ENCODE measurements around the gene LATS2.

Gene LATS2

GRCh38 chr13:20981370-20982095 is 79.9 kb downstream of the LATS2 start:
- H3K4me3 ChIP-seq (ENCODE audit: low read depth, low read length) = no peak overlapping the region
- no peak for DNase-seq (ENCODE audit: low read depth)
- TF ChIP-seq, protein P1, sequence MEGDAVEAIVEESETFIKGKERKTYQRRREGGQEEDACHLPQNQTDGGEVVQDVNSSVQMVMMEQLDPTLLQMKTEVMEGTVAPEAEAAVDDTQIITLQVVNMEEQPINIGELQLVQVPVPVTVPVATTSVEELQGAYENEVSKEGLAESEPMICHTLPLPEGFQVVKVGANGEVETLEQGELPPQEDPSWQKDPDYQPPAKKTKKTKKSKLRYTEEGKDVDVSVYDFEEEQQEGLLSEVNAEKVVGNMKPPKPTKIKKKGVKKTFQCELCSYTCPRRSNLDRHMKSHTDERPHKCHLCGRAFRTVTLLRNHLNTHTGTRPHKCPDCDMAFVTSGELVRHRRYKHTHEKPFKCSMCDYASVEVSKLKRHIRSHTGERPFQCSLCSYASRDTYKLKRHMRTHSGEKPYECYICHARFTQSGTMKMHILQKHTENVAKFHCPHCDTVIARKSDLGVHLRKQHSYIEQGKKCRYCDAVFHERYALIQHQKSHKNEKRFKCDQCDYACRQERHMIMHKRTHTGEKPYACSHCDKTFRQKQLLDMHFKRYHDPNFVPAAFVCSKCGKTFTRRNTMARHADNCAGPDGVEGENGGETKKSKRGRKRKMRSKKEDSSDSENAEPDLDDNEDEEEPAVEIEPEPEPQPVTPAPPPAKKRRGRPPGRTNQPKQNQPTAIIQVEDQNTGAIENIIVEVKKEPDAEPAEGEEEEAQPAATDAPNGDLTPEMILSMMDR (IDR thresholded peaks at IDR 0.05; ENCODE audit: control insufficient read depth, extremely low read depth, insufficient read depth) = no peak

DNA sequence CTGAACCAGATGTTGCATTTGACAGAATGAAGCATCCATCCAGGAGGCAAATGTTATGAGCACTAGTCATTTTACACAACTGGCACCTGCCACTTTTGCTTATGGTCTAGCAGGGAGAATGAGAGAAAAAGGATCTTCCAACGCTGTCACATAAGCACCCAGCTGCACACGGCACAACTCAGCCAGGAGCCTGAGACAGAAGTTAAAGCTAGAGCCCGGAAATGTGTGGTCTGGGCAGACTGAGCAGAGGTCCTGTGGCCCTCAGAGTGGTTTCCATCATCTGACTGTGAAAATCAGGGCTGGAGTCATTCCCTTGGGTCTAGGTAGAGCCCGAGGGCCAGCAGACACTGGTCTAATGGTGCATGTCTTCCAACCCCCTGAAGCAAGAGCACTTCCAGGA is 80.5 kb downstream of the LATS2 start:
- no peak overlapping the region for H3K4me3 ChIP-seq (ENCODE audit: low read depth, low read length)
- no peak for DNase-seq (ENCODE audit: low read depth)
- TF ChIP-seq, protein P1 (IDR thresholded peaks at IDR 0.05; ENCODE audit: control insufficient read depth, extremely low read depth, insufficient read depth) = no peak

DNA sequence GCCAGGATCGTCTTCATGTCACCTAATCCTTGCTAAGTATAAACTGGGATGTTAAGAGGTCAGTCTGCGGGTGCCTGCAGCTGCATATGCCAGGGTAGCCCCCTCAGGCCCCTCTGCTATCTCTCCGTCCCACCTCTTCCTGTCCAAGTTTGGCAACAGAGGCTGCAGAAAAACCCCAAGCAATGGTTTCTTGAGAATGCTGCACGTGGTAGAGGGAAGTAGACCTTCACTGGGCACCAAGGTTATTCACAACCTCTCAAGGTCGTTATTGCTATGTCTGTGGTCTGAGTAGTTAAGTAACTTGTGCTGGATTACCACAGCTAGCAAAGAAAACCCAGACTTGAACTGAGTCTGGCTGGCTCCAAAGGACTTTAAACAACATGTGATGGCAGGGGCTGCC is 81.0 kb downstream of the LATS2 start:
- TF ChIP-seq, protein P1 (IDR thresholded peaks at IDR 0.05; ENCODE audit: control insufficient read depth, extremely low read depth, insufficient read depth) = no peak
- no peak overlapping the region for H3K4me3 ChIP-seq (ENCODE audit: low read depth, low read length)
- no peak for DNase-seq (ENCODE audit: low read depth)

DNA sequence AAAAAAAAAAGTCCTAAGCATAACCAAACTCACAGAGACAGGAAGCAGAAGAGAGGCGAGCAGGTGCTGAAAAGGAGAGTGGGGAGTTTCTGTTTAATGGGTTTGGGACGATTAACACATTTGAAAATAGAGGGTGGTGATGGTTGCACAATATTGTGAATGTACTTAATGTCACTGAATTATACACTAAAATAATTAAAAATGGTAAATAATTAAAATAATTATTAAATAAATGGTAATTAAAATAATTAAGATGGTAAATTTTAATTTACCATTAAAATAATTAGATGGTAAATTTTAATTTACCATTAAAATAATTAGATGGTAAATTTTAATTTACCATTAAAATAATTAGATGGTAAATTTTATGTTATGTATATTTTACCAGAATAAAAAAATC is 84.0 kb downstream of the LATS2 start:
- TF ChIP-seq, protein P1 (IDR thresholded peaks at IDR 0.05; ENCODE audit: control insufficient read depth, extremely low read depth, insufficient read depth) = no peak
- no peak for DNase-seq (ENCODE audit: low read depth)
- H3K4me3 ChIP-seq (ENCODE audit: low read depth, low read length) = no peak overlapping the region

GRCh38 chr13:20974981-20975585 is 86.3 kb downstream of the LATS2 start:
- TF ChIP-seq, protein P1 (IDR thresholded peaks at IDR 0.05; ENCODE audit: control insufficient read depth, extremely low read depth, insufficient read depth) = no peak

GRCh38 chr13:20973886-20974425 is 87.4 kb downstream of the LATS2 start:
- H3K4me3 ChIP-seq (ENCODE audit: low read depth, low read length) = no peak overlapping the region
- TF ChIP-seq, protein P1 (IDR thresholded peaks at IDR 0.05; ENCODE audit: control insufficient read depth, extremely low read depth, insufficient read depth) = no peak
- DNase-seq (ENCODE audit: low read depth) = no peak

More at GRCh38 chr13:20974981-20975585, 86.3 kb downstream of the LATS2 start:
- no peak overlapping the region for H3K4me3 ChIP-seq (ENCODE audit: low read depth, low read length)
- DNase-seq (ENCODE audit: low read depth) = no peak

All from LNCaP clone FGC (cell line).